K562 (cell line): Measurements from ENCODE around the gene CCDC85B. TPM values are rescaled to one million over a fixed set of nuclear protein-coding genes. Genes with fewer than 3 reads are reported as not detected.

Source experiments
- ARID1B ChIP-seq: fragments of 450-650 bp; IDR thresholded peaks from 2 replicates; pipeline ENCODE4 v1.6.1; 2016; ENCODE audit warnings: antibody characterized with exemption, mild to moderate bottlenecking, inconsistent platforms
- COPS2 ChIP-seq: fragments of 450-650 bp; conservative IDR thresholded peaks from 2 replicates; pipeline ENCODE4 v1.6.1; 2016; ENCODE audit warnings: mild to moderate bottlenecking, moderate library complexity
- E2F3 ChIP-seq: fragments of 250-450 bp; sonication (Bioruptor Pico); IDR thresholded peaks from 2 replicates; pipeline ENCODE4 v1.4.0; 2020; ENCODE audit warnings: mild to moderate bottlenecking
- ESRRA ChIP-seq: fragments of 450-650 bp; IDR thresholded peaks from 2 replicates; pipeline ENCODE4 v1.6.1; 2014; ENCODE audit warnings: low read depth, mild to moderate bottlenecking, moderate library complexity, borderline replicate concordance
- ETV6 ChIP-seq, 3 experiments: fragments of 150-350 bp in 1 of 3; sonication (generic) in 1 of 3; formaldehyde crosslinking in 1 of 3; IDR thresholded peaks; 2 replicates each; pipeline versions ENCODE4 v1.6.1 to v1.8.0; 2014 to 2022; ENCODE audit warnings: borderline replicate concordance in 2 of 3, low read depth in 2 of 3, antibody characterized with exemption in 1 of 3, low read length in 1 of 3, mild to moderate bottlenecking in 1 of 3, missing genetic modification reagents in 1 of 3
- EWSR1 ChIP-seq: fragments of 450-650 bp; IDR thresholded peaks from 2 replicates; pipeline ENCODE4 v1.6.1; 2018; ENCODE audit warnings: borderline replicate concordance, mild to moderate bottlenecking, low read depth, moderate library complexity; ENCODE audit not compliant: partially characterized antibody
- FIP1L1 ChIP-seq: fragments of 200-400 bp; formaldehyde crosslinking; IDR thresholded peaks from 2 replicates; pipeline ENCODE4 v1.6.1; 2018; ENCODE audit warnings: mild to moderate bottlenecking, low read depth, low read length; ENCODE audit not compliant: poor library complexity, severe bottlenecking
- FOXK2 ChIP-seq, 2 experiments: fragments of 450-650 bp; IDR thresholded peaks in 1 of 2; conservative IDR thresholded peaks in 1 of 2; 2 replicates each; pipeline ENCODE4 v1.6.1; 2016; ENCODE audit warnings: low read depth in 2 of 2, mild to moderate bottlenecking in 1 of 2
- HDAC6 ChIP-seq: IDR thresholded peaks from 2 replicates; pipeline ENCODE4 v1.6.1; 2012; ENCODE audit warnings: low read depth, mild to moderate bottlenecking, control low read depth, inconsistent platforms, low read length, moderate library complexity
- L3MBTL2 ChIP-seq: fragments of 450-650 bp; IDR thresholded peaks from 2 replicates; pipeline ENCODE4 v1.6.1; 2016; ENCODE audit warnings: mild to moderate bottlenecking, moderate library complexity
- MCM2 ChIP-seq: fragments of 450-650 bp; IDR thresholded peaks from 2 replicates; pipeline ENCODE4 v1.6.1; 2017; ENCODE audit warnings: low read depth, mild to moderate bottlenecking
- MITF ChIP-seq: IDR thresholded peaks from 2 replicates; pipeline ENCODE4 v1.6.1; 2014; ENCODE audit warnings: antibody characterized with exemption
- PHB2 ChIP-seq: fragments of 450-650 bp; IDR thresholded peaks from 2 replicates; pipeline ENCODE4 v1.6.1; 2017; ENCODE audit warnings: low read depth
- POLR2G ChIP-seq: fragments of 200-400 bp; formaldehyde crosslinking; IDR thresholded peaks from 2 replicates; pipeline ENCODE4 v1.6.1; 2017; ENCODE audit warnings: low read depth, mild to moderate bottlenecking, antibody characterized with exemption, low read length, moderate library complexity
- RB1 ChIP-seq: fragments of 450-650 bp; IDR thresholded peaks from 2 replicates; pipeline ENCODE4 v1.6.1; 2017; ENCODE audit warnings: low read depth, mild to moderate bottlenecking
- RBM34 ChIP-seq: fragments of 200-400 bp; formaldehyde crosslinking; IDR thresholded peaks from 2 replicates; pipeline ENCODE4 v1.6.1; 2018; ENCODE audit warnings: low read length, borderline replicate concordance; ENCODE audit not compliant: insufficient read depth
- RBM39 ChIP-seq: fragments of 200-400 bp; formaldehyde crosslinking; optimal IDR thresholded peaks from 2 replicates; pipeline ENCODE3; 2018; ENCODE audit warnings: low read depth, low read length
- RCOR1 ChIP-seq, 2 experiments: IDR thresholded peaks; 2 replicates each; pipeline ENCODE4 v1.6.1; 2012; ENCODE audit warnings: low read depth in 2 of 2, low read length in 2 of 2, borderline replicate concordance in 1 of 2, improper control_type of control experiment in 1 of 2
- SAP30 ChIP-seq: fragments of 200-600 bp; sonication (generic); IDR thresholded peaks from 2 replicates; pipeline ENCODE4 v1.6.1; 2012; ENCODE audit warnings: borderline replicate concordance, low read depth, mild to moderate bottlenecking, moderate library complexity, low read length, control low read depth, inconsistent platforms; ENCODE audit not compliant: insufficient read depth, poor library complexity, severe bottlenecking
- SMAD4 ChIP-seq: fragments of 250-450 bp; sonication (Bioruptor Pico); conservative IDR thresholded peaks from 2 replicates; pipeline ENCODE4 v1.8.0; 2021; ENCODE audit warnings: inconsistent platforms, mild to moderate bottlenecking, moderate library complexity
- SMARCC2 ChIP-seq: fragments of 450-650 bp; IDR thresholded peaks from 2 replicates; pipeline ENCODE4 v1.6.1; 2017; ENCODE audit warnings: antibody characterized with exemption, moderate library complexity, mild to moderate bottlenecking, low read depth
- SPI1 ChIP-seq: IDR thresholded peaks from 2 replicates; pipeline ENCODE4 v1.6.1; 2011; ENCODE audit warnings: low read depth, low read length, control low read depth, borderline replicate concordance
- ZBTB7A ChIP-seq: IDR thresholded peaks from 2 replicates; pipeline ENCODE4 v1.6.1; 2011; ENCODE audit warnings: low read depth, mild to moderate bottlenecking, low read length, moderate library complexity, borderline replicate concordance; ENCODE audit not compliant: control insufficient read depth
- ZFPM2 ChIP-seq: fragments of 250-450 bp; sonication (Bioruptor Pico); IDR thresholded peaks from 2 replicates; pipeline ENCODE4 v1.5.1; 2022; ENCODE audit warnings: mild to moderate bottlenecking
- ZNF12 ChIP-seq: sonication (generic); formaldehyde crosslinking; IDR thresholded peaks from 2 replicates; pipeline ENCODE4 v1.4.0; 2020; ENCODE audit warnings: mild to moderate bottlenecking, missing genetic modification reagents
- ZNF175 ChIP-seq: fragments of 200-800 bp; sonication (Bioruptor generic); IDR thresholded peaks from 2 replicates; pipeline ENCODE4 v1.6.1; 2016; ENCODE audit warnings: low read depth, mild to moderate bottlenecking, missing genetic modification characterization, missing compliant biosample characterization
- ZNF436 ChIP-seq: fragments of 250-450, 450-650 bp; sonication (Bioruptor Pico); formaldehyde crosslinking; IDR thresholded peaks from 2 replicates; pipeline ENCODE4 v1.7.0; 2020; ENCODE audit warnings: mild to moderate bottlenecking
- polyA plus RNA-seq, 8 experiments: library from polyadenylated mRNA; depleted of rRNA in 4 of 8; stranded (reverse) in 5 of 8; unstranded in 3 of 8; fragments of >200 nt; fragmentation: Nextera tagmentation in 2 of 8; fragmentation: Illumina TruSeq in 1 of 8; extraction: Ambion mirVana in 2 of 8; extraction: Trizol in 1 of 8; gene quantifications; 2 replicates each; pipeline versions ENCODE4 v1.2.1 to v1.2.3, GENCODE V29; 2011 to 2014; ENCODE audit warnings: inconsistent platforms in 1 of 8, missing spikeins in 1 of 8
- total RNA-seq, 7 experiments: library from RNA; depleted of rRNA in 6 of 7; stranded (reverse); fragments of >200 nt in 6 of 7; fragmentation: Illumina TruSeq in 2 of 7; extraction: Trizol in 2 of 7; gene quantifications; 2 replicates each; pipeline versions ENCODE4 v1.2.1 to v1.2.3, GENCODE V29; 2011 to 2021; ENCODE audit warnings: low replicate concordance in 1 of 7

The CCDC85B gene
- total and polyA plus RNA-seq, 9 of the 15 experiments (the other 6 are each of a cell fraction or from before 2014, with no cell fraction given) = 0.14 to 138 (median 6.2) TPM

- TF ChIP-seq FIP1L1 (no peak), RBM34 (no peak), MCM2 (no peak), SPI1 (peak; percentile 88), SMAD4 (CRISPR knock-in tag) (peak; percentile 51; the same call in 1 of the 2 replicates), RCOR1 (IDR thresholded peaks at IDR 0.05; ENCODE audit: borderline replicate concordance in 1 of 2, low read depth in 2 of 2, low read length in 2 of 2) (peak in 1 of 2 experiments; percentile 58; a peak in 1 of 4 replicates), HDAC6 (no peak), EWSR1 (no peak), L3MBTL2 (peak; percentile 82; the same call in 1 of the 2 replicates), FOXK2 (conservative IDR thresholded peaks at IDR 0.05 in 1 of 2, IDR thresholded peaks at IDR 0.05 in 1 of 2; ENCODE audit: low read depth in 2 of 2) (no peak), SAP30 (peak; percentile 42), ZBTB7A (peak; percentile 72; the same call in 1 of the 2 replicates), MITF (no peak), ETV6 (IDR thresholded peaks at IDR 0.05; ENCODE audit: borderline replicate concordance in 1 of 2, low read depth in 2 of 2, low read length in 1 of 2) (no peak), ETV6 (CRISPR knock-in tag; IDR thresholded peaks at IDR 0.05; ENCODE audit: borderline replicate concordance) (no peak), SMARCC2 (no peak), E2F3 (CRISPR knock-in tag) (peak; percentile 87), ZNF436 (CRISPR knock-in tag) (no peak), ESRRA (peak; percentile 82), ARID1B (peak; percentile 9; the same call in 1 of the 2 replicates), ZNF175 (peak; percentile 79; the same call in 1 of the 2 replicates), ZFPM2 (CRISPR knock-in tag) (no peak), ZNF12 (CRISPR knock-in tag) (no peak), RB1 (peak; percentile 95), POLR2G (peak; percentile 64), PHB2 (no peak), RBM39 (no peak), COPS2 (no peak)
Measured at GRCh38 chr11:65911682-65912568, 21.5 kb downstream of the CCDC85B start (continued).
